GM21825 (cell line): ENCODE results near the gene CDH13.

Experiments
- ATAC-seq: cut with Tn5 transposase; IDR thresholded peaks from one replicate; pipeline ENCODE4 v1.9.1; 2021; ENCODE audit warnings: mild to moderate bottlenecking, moderate library complexity; ENCODE audit not compliant: unreplicated experiment

The CDH13 gene

DNA sequence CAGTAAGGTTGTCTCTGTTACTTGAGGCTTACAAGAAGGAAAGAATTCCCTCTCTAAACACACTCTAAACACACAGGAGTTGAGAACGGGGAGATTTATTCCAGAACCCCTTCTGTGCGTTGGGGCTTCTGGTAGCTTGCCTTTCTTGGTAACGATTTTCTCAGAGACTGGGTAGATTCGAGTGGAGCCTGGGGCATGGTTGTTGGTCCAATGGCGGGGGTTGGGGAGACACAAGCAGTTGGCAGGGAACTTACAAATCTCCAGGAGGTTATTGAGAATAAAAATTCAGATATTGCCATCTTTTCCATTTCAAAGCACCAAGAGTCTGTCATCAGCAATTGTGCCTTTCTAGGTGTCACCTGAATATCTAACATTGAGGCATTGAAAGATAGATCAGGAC, 251.7 kb downstream of the CDH13 start:
- no peak for ATAC-seq

DNA sequence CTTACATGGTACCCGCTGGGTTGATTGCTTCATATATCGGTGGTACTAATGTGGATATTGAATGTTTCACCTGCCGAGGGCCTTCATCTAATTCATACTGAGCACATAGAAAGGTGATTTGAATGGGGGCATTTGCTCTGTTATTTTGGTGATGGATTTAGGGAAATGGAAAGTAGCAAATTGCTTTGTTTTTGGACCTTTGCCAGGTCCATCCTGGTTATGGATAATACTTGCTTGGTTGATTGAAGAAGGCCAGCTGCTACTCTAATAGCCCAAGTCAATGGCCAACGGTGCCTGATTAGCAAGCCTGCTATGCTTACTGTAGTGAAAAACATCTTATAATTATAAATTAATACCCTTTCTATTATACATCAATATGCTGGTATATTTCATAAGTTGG, 253.6 kb downstream of the CDH13 start:
- no peak for ATAC-seq

DNA sequence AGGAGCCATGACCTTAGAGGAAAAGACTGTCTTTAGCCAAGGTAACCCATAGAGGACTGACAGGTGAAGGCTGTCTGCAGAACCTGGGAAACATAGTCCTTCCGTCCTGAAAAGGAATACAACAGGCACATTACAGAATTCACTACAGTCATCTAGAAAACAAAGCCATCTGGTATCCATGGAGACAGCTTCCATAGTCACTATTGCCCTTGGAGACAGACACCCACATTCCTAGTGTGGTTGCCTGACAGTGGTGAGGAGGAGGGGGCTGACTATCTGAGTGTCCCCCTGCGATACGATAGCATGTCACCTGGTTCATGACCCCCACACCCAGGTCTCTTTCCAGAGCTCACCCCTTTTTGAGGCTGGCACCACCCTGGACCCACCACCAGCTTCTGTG, 254.7 kb downstream of the CDH13 start:
- ATAC-seq, result no peak

DNA sequence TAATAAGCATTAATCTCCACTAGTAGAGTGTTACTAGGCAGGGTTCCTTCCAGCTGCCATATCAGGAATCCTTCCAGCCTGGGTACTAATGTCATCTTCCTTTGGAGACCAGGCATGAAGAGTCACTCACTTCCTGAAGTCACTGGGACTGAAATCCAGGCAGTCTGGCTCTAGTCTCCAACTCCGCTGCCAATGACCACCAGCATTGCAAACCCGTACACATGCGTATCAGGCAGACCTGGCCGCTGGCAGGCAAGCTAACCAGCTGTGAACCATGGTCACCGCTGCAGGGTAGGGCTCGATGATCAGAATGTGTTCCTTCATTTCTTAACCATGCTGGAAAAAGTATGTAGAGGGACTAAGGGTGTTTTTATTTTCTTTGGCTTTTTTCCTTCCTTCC, 255.5 kb downstream of the CDH13 start:
- ATAC-seq, result no peak

DNA sequence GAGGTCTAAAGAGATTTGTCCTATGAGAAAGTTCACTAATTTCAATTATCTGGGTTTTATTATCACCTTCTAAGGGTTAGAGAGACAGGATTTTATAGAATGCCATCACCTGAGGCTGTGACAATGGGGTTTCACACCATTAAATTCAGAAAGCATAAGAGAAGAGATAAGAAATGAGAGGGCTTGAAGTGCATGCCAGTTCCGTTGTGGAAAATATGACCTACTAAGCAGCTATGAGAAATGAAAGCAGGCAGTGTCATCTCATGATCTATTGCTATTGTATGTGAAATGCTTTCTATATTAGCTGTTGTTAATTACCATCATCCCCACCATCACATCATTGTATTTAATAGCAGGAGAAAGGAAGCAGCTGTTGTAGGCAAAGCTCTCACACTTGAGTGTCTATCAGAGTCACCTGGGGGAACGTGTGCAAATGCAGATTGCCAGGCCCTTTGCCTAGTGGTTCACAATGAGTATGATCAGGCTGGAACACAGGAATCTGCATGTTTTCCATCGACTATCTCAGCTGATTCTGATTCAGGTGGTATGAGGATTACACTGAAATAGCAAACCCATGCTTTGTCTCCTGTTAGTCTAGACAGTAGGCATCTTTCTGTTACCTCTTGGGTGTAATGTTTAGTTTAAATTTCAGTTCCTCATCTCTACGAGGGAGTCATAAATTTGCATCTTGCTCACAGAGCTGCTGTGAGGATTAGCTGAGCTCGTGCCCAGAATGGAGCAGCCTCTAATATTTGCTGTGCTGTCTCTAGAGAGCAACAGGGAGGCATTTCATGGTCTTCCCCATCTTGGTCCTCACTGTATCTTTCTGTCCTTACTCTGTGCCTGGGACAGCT, 256.4 kb downstream of the CDH13 start:
- no peak for ATAC-seq

DNA sequence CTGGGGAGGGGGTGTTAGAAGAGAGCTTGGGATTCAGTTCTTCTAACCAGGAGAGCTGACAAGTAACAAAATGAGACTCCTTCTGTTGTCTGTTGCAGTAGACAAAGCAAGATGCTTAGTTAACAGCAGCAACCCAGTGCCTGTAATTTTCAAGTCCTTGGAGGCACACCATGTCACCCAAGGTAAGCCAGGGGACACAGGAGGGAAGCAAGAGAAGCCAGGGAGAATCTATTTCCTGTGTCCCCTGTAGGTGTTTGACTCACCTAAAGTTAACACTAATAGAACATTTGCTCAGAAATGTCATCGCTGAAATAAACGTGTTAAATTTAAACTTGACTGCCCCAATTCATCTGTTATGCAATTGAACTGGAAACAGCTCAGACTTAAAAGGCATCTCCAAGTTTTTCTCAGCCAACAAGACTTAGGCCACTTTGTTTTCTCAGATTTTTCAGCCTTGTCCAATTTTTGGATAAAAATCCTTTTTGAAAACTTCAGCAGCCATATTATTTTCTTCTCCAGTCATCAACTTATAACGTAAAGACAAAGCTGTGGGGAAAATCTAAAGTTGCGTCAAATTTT, 257.6 kb downstream of the CDH13 start:
- ATAC-seq, result no peak

DNA sequence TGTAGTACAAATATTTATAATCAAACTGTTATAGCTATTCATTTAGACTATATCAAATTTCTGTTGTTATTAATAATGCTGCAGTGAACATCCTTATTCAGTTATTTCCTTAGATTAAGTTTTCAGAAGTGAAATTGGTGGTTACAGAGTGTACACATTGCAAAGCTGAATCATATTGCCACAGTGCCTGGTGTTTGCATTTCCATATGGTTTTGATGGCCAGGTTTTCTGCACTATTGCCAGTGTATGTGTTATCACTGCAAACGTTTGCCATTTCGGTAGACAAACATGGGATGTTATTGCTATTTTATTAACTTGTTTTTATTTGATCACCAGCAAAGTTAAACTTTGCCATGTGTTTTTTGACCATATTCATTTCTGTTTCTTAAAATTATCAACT, 259.4 kb downstream of the CDH13 start:
- no peak for ATAC-seq

DNA sequence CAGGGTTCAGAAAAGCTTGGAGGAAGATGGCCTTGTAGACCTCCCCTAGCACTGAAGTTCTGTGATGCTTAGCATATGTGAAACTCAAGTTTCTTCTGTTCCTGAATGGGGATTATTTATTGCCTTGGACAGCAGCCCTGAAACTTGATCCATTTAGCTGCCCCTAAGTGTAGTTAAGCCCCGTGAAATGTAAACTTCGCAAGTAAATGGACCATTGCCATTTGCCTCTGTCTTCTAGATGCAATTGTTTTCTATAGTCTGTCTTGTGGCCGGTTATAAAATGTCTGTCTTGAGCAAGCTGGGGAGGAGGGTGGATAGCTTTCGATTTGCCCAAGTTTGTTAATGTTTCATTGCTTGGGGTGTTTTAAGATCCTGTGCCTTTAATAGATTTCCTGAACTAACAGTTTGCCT, 261.8 kb downstream of the CDH13 start:
- no peak for ATAC-seq

DNA sequence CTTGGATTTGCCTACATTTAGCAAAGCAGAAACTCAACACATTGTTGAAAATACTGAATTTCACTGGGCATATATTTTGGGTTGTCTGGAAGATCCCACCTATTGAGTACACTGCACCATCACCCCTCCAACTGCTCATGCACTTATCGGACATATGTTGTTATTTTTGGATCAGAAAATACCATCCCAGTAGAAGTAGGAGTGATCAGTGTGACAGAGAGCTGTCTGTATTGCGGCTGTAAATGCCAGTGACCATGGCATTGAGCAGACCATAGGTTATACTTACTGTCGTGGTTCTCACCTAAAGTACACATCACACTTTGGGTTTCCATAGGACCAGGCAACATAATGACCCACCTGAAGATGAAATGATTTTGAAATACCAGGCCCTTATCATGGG, 264.7 kb downstream of the CDH13 start:
- no peak for ATAC-seq

DNA sequence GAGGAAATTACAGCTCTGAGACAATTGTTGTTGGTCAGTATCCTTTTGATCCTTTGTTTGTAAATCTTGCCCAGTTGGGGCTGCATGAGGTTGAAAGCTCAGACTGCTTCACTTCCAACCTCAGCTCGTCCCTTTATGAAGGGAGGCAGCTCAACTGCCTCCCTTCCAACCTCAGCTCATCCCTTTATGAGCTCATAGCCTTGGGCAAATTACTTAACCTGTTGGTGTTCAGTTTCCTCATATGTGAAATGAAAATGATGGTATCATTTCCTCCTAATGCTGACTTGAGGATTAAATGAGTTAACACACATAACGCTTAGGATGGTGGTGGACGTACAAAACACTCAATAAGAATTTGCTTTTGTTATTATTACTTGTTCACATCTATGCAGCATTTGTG, 265.1 kb downstream of the CDH13 start:
- ATAC-seq, result no peak

DNA sequence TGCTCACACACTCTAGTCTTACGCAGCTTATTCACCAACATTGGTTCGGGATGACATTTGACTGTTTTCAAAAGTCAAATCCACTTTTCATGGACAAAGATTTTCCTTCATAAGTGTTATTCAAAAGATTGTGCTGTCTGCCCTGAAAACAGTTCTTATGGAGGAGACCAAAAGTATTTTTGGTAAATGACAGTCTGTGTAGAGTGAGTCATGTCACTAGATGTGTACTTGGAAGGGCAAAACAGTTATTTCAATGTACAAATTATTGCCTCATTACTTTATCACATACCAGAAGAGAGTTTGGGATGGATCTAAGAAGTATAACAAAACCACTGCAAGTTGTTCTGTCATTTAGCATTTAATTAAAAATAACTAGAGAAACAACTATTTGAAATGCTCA, 265.6 kb downstream of the CDH13 start:
- no peak for ATAC-seq

DNA sequence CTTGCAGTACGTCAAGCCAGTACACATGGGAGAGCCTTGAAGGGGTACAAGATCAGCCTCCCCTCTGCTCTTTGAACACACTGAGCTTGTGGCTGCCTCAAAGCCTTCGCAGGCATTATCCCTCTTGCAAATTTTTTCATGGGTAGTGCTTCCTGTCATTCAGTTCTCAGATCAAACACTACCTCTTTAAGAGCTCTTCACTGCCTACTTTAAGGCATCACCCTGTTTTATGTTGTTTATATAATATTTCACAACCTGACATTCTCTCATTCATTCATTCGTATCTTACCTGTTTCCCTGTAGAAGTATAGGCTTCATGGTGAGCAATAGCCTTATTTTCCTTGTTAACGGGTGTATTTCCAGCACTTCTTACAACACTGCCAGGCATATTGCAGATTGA, 269.1 kb downstream of the CDH13 start:
- ATAC-seq, result no peak

DNA sequence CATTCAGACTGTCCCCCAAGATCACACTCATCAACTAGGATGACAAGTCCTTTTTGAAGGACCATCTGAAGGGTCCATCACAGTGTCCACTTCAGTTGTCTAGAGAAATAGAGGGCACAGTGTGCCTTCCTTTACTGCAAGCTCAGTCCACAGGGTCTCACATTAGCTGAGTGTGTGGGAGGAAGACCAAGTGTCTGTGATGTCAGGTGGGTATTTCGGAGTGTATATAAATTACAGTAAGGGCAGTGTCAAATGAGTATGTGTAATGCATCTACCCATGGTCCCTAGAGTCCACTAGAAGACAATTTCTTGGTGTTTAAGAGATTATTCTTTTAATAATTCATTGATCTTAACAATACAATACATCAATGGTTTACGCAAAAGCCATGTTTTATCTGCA, 272.2 kb downstream of the CDH13 start:
- no peak for ATAC-seq

DNA sequence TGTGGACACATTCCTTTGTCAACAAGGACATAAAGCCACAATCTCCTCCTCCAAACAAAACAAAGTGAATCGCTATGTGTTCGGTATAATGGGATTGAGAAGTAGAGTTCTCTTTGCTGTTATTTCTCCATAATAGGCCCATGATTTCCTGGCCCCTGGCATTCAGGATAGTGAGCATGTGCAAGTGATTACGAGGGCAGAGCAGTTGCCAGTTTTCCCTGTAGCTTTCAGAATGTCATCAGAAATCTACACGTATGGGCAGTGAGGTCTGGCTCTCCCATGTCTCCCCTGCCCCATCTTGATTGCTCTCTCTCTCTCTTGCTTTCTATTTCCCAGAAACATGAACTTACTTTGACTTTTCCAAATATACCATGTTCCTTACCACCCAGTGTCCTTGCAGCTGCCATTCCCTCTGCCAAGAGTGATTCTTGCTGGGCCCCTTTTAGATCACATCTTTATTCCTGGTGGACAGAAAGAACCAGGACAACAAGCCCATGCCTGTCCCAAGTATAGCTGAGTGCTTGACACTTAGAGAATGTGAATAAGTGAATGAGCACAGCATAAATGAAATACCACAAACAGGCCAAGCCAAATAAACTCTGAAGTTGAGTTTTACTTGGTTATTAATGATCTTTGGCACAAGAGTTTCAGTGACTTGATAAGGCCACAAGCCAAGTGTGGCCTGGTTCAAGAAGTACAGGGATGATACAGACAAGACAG, 273.1 kb downstream of the CDH13 start:
- no peak for ATAC-seq

DNA sequence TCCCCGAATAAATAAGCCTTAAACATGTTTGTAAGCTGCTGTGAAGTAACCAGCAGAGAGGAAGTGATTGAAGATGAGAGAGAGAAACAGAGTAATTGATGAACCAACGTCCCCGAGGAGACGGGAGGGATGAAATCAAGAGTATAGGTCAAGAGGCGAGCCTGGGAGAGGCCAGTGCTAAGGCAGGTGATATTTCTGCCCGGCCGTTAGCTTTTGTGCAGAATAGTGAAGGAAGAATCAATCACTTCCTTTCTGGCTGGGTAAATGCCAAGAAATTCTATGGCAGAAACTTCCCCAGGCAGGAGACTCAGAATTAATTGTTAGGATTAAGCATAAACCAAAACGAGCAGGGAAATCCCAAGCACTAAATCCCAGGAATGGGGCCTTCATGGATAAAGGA, 273.8 kb downstream of the CDH13 start:
- ATAC-seq, result no peak

DNA sequence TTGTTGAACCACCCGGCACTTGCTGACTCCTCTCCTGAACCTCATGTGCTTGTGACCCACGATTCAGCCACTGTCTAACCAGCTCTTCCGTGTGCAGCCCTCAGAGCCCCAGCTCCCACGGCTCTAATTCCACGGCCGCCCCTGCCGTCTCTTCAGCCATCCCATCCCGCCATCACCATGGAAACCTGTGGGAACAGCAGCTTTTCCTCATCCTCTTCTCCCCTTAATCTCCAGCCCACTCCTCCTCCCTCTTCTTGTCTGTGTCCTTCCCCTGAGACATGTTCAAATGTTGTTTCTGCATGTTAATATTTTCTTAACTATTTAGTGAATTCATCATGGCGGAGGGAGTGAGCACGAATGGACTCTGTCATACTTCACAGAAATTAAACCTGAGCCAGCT, 285.2 kb downstream of the CDH13 start:
- no peak for ATAC-seq

DNA sequence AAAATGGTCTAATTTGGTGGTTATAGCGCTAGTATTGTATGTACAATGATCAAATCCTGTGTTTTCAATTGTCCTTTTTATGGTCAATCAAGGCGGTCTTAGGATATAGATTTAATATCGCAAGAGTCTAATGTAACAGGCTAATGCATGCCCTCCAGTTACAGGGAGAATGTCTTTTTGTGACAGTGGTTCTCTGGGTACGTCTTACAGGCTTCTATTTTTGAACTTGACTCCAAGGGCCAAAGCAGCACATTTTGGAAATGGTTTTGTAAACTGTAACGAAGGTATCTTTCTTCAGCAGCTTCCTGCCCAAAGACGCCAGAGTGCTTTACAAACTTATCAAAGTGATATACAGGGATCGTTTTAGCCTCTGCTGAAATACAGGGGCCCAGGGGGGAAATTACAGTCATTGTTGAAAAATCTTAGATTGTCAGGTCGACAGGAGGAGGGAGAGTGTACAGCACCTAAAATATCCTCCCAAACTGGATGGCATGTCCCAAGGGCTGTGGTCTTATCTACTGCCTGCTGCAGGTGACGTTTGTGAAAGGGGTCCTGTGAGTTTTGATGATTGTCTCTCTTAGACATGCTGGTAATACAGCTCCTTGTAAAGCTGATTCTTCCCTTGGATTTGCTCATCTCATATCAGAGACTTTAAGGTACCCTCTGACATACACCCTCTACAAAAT, 288.5 kb downstream of the CDH13 start:
- ATAC-seq, result no peak

DNA sequence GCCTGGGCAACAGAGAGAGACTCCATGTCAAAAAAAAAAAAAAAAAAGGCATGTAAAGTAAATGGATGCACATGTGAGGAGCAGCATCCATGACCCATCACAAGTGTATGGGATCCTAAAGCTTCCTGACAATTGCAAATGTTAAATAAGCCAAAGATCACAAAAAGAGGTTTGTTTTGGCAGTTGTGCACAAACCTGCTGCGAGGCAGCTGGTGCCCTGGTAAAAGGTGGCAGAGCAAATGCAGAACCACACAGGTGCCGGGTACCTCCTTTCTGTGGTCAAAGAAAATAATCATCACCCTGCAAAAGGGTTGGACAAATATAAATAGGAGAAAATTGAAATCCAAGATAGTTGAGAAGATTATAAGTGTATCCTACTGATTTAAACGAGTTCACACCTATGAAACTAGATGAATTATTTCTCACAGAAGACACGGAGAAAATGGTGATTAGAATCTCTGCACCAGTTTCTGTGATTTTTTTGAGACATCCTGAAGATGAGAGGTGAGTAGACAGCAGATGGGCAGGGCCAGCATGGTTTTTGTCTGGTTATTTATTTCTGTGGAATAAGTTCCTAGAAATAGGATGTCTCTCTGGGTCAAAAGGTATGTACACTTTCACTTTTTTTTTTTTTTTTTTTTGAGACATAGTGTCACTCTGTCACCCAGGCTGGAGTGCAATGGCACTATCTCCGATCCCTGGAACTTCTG, 291.3 kb downstream of the CDH13 start:
- ATAC-seq, result no peak

DNA sequence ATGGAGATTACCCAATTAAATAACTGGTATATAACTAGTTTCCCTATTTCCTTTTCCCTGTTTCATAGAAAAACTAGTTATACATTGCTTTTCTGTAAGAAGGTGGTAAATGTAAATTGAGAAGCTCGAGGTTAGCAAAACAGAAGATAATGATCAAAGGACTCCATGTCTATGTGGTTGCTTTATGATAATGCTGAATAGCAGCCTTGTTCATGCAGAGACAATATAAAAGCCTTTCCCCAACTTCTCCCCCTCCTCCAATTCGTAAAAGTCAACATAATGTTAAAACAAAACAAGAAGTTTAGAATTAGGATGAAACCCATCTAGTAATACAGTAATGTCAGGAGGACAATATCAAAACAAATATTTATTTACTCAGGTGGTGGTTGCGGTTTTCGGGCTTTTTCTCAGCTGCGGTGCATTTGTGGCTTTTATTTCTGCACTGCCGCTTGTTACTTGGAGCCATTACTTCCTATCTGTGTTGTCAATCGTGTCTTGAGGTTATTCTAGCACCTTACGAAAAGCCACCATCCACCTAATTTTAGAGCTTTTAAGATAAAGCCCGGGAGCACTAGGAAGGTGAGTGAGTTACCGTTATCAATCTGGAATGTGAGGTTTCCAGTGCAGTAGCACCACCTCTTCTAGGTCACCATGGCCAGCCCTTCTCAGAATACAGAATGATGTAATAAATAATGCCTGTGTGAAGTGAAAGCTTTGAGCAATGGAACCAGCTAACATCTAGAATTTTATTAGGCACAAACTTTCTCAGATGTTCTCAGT, 297.5 kb downstream of the CDH13 start:
- no peak for ATAC-seq

DNA sequence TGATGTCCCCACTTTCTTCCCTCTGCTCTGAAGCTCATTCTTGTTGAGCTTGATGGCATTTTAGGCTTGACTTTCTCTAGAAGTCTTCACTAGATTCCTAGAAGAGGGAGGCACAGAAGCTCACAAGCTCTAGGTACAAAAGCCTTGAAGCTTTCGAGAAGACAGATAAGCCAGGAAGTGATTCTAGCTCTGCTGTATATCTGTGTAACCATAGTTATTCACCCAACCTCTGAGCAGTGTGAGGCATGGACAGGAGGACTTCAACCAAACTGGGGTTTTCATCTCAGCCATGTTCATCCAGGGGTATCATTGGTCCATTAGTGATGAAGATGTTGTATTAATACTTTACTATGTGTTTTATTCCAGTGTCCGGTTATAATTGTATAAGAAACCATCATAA, 299.7 kb downstream of the CDH13 start:
- no peak for ATAC-seq
